Transverse colon (tissue), 4 donors: ENCODE measurements around the gene MAPK1. TPM values are rescaled to one million over a fixed set of nuclear protein-coding genes. Genes with fewer than 3 reads are reported as not detected.
"Not testable (repeated sequence)": the region's sequence is repeated elsewhere in the genome, so short reads cannot be mapped to it uniquely, and the experiment has no call there.

Experiments used
- DNase-seq: peaks from one replicate; pipeline ENCODE4 v3.0.0-alpha.2; 2019
- H3K27ac ChIP-seq, 4 donors: fragments of 200-600 bp; sonication (generic); 2 replicates each; pipeline ENCODE4 v1.5.1; 2016 to 2018; ENCODE audit warnings: inconsistent platforms in 4 of 4
- H3K27me3 ChIP-seq: fragments of 200-600 bp; sonication (generic); 2 replicates; pipeline ENCODE4 v1.5.1; 2017; ENCODE audit warnings: inconsistent platforms
- H3K36me3 ChIP-seq, 4 donors: fragments of 200-600 bp; sonication (generic); 2 replicates each; pipeline ENCODE4 v1.5.1; 2017 to 2019; ENCODE audit warnings: inconsistent platforms in 4 of 4
- H3K4me1 ChIP-seq, 4 donors: fragments of 200-600 bp; sonication (generic); 2 replicates each; pipeline ENCODE4 v1.5.1; 2017 to 2020; ENCODE audit warnings: inconsistent platforms in 4 of 4
- H3K4me3 ChIP-seq, 4 donors: fragments of 200-600 bp; sonication (generic); 1 replicate in 1 of 4; 2 replicates in 3 of 4; pipeline versions ENCODE4 v1.5.1 to v1.6.1; 2017 to 2019; ENCODE audit warnings: inconsistent platforms in 4 of 4
- H3K9me3 ChIP-seq, 2 donors: fragments of 200-600 bp; sonication (generic); 2 replicates each; pipeline ENCODE4 v1.5.1; 2017 to 2019; ENCODE audit warnings: inconsistent platforms in 2 of 2
- EP300 ChIP-seq: sonication (generic); formaldehyde crosslinking; IDR thresholded peaks from one replicate; pipeline ENCODE4 v1.6.1; 2017; ENCODE audit warnings: antibody characterized with exemption, low read depth
- POLR2A ChIP-seq: fragments of 450-650 bp; IDR thresholded peaks from one replicate; pipeline ENCODE4 v1.6.1; 2016; ENCODE audit warnings: antibody characterized with exemption, mild to moderate bottlenecking, moderate library complexity
- POLR2AphosphoS5 ChIP-seq, 3 donors: sonication (generic); formaldehyde crosslinking; IDR thresholded peaks; one replicate each; pipeline ENCODE4 v1.6.1; 2016; ENCODE audit warnings: antibody characterized with exemption in 3 of 3
- WGBS, 2 donors: methylation state at CpG; one replicate each; pipeline ENCODE4 v1.1.5; 2018; ENCODE audit warnings: low coverage in 1 of 2; 5-methylcytosine and 5-hydroxymethylcytosine counted together
- in situ Hi-C, 4 donors: fragments of 200-750 bp; cut with MboI; loops; one replicate each; pipeline versions ENCODE4 v1.15.0 to v1.15.1; 2017; ENCODE audit warnings: low sequenced_read_pairs in 3 of 4, low pct_ligation_motif_present in 1 of 4, low pct_unique_long_range_greater_than_20kb in 1 of 4
- intact Hi-C: fragments of 100-400 bp; cut with DNase I; formaldehyde crosslinking; loops from one replicate; pipeline ENCODE4 v1.15.1; 2023; ENCODE audit warnings: low total_unique reads
- total RNA-seq, 4 donors: library from RNA; depleted of rRNA; stranded (reverse); fragments of >200 nt; gene quantifications; one replicate each; pipeline ENCODE4 v1.1.0, GENCODE V29; 2016
- TF ChIP-seq, protein P1 (sequence below), 5 experiments: fragments of 200-600 bp in 3 of 5; fragments of 450-650 bp in 2 of 5; sonication (generic) in 3 of 5; IDR thresholded peaks; 1 replicate in 2 of 5; 2 replicates in 3 of 5; pipeline ENCODE4 v1.5.1; 2016 to 2017; ENCODE audit warnings: antibody characterized with exemption in 5 of 5, inconsistent platforms in 3 of 5, mild to moderate bottlenecking in 2 of 5, moderate library complexity in 1 of 5

Gene MAPK1
- total RNA-seq, 4 donors from 2014 or later: 37.1 to 303 (median 57.0) TPM

DNA sequence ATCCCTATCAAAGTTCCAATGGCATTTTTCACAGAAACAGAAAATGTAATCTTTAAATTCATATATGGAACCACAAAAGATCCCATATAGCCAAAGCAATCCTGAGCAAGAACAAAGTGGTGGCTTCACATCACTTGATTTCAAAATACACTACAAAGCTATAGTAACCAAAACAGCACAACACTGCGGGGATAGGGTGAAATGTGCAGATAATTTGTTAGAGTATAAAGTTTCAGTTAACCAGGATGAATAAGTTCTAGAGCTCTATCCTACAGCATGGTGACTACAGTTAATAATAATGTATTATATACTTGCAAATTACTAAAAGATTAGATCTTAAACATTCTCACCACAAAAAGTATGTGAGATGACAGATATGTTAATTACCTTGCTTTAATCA, 55.5 kb downstream of the MAPK1 start:
- Histone ChIP-seq H3K36me3 (peaks cover 0 to under 1% (median 0%) of the 10 kb centered on the region in 4 donors), H3K9me3 (no peaks in the 10 kb centered on the region), H3K27me3 (no peaks in the 10 kb centered on the region), H3K4me3 (no peak overlapping the region), H3K27ac (no peak overlapping the region), H3K4me1 (peaks cover 14 to 35% (median 17%) of the 10 kb centered on the region in 4 donors)
- no peak for TF ChIP-seq EP300
- TF ChIP-seq, protein P1, sequence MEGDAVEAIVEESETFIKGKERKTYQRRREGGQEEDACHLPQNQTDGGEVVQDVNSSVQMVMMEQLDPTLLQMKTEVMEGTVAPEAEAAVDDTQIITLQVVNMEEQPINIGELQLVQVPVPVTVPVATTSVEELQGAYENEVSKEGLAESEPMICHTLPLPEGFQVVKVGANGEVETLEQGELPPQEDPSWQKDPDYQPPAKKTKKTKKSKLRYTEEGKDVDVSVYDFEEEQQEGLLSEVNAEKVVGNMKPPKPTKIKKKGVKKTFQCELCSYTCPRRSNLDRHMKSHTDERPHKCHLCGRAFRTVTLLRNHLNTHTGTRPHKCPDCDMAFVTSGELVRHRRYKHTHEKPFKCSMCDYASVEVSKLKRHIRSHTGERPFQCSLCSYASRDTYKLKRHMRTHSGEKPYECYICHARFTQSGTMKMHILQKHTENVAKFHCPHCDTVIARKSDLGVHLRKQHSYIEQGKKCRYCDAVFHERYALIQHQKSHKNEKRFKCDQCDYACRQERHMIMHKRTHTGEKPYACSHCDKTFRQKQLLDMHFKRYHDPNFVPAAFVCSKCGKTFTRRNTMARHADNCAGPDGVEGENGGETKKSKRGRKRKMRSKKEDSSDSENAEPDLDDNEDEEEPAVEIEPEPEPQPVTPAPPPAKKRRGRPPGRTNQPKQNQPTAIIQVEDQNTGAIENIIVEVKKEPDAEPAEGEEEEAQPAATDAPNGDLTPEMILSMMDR (IDR thresholded peaks at IDR 0.05): no peak
- TF ChIP-seq POLR2AphosphoS5 (IDR thresholded peaks at IDR 0.05): no peak
- no peak for TF ChIP-seq POLR2A
- 94 to 100% methylated on average over 1 of the region's 1 CpG for WGBS, 2 donors
- intact Hi-C loops: no loop called here
- in situ Hi-C loops: no loop called here
- no peak for DNase-seq

DNA sequence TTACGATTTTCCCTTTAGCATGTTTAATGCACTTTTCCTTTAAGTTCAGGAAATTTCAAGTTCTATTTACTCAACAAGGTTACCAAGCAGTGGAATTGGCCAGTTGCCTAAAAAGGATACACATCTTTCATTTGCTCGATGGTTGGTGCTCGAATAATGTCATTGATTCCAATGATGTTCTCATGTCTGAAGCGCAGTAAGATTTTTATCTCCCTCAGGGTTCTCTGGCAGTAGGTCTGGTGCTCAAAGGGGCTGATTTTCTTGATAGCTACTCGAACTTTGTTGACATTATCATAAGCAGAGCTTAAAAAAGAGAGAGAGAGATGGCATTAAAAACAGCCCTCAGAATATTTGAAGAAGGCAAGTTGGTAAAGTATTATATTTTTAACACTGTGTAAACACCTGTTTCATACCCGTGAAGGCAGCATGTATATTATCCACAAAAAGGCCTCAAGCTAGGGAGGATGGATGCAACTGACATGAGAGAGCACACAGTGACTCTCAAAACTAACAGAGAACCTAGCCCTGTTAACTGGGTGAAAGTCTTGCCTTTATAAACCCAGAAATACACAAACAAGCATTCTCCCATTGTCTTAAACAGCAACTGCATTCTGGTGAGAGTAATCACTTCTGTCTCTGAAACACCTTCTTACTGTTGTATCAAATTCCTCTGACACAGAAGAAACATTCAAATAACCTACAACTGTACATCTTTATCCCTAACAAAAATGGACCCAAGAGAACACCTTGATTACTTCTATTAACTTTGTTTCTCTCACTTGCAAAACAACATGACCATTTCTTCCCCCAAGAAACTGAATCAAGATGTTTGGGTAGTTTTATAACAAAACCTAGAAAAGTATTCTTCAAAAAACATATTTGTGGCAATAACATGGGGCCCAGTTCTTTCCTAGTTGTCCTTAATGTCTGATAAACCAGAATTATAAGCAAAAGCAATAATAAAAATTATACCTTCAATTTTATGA, 59.6 kb downstream of the MAPK1 start:
- Histone ChIP-seq H3K36me3 (peaks cover 0 to 38% (median 17%) of the 10 kb centered on the region in 4 donors), H3K27me3 (no peaks in the 10 kb centered on the region), H3K4me1 (peaks cover 4 to 14% (median 5%) of the 10 kb centered on the region in 4 donors), H3K27ac (no peak overlapping the region), H3K9me3 (no peaks in the 10 kb centered on the region), H3K4me3 (no peak overlapping the region)
- WGBS, 2 donors: 51% methylated on average over 6 of the region's 6 CpGs
- in situ Hi-C loops (no loop called here), intact Hi-C loops (no loop called here)
- TF ChIP-seq, protein P1 (IDR thresholded peaks at IDR 0.05): no peak
- TF ChIP-seq EP300 (no peak), POLR2A (no peak), POLR2AphosphoS5 (IDR thresholded peaks at IDR 0.05) (no peak)
- no peak for DNase-seq

DNA sequence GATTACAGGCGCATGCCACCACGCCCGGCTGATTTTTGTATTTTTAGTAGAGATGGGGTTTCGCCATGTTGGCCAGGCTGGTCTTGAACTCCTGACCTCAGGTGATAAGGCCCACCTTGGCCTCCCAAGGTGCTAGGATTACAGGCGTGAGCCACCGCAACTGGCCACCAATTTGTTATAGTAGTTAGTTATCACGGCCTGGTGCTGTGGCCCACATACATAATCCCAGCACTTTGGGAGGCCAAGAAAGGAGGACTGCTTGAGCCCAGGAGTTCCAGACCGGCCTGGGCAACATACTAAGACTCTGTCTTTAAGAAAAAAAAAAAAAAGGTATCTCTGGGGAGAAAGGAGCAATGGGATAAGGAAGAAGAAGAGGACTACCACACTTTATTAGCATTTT, 62.1 kb downstream of the MAPK1 start:
- intact Hi-C loops, H3K9me3 ChIP-seq, H3K4me3 ChIP-seq, in situ Hi-C loops, DNase-seq, H3K27ac ChIP-seq, H3K27me3 ChIP-seq: not testable (repeated sequence)
- Histone ChIP-seq H3K4me1 (peaks cover 4 to 14% (median 5%) of the 10 kb centered on the region in 4 donors), H3K36me3 (peaks cover 0 to 56% (median 22%) of the 10 kb centered on the region in 4 donors)
- 95 to 100% methylated on average over 2 to 8 of the region's 8 CpGs for WGBS, 2 donors

DNA sequence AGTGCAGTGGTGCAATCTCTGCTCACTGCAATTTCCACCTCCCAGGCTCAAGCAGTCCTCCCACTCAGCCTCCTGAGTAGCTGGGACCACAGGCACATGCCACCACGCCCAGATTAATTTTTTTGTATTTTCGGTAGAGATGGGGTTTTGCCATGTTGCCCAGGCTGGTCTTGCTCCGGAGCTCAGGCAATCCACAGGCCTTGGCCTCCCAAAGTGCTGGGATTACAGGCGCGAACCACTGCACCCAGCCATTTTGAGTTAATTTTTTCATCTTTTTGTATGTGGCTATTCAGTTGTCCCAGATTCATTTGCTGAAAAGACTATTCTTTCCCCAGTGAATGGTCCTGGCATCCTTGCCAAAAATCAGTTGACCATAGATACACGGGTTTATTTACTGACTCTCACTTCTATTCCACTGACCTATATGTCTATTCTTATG, 63.6 kb downstream of the MAPK1 start:
- peaks cover 0 to 68% (median 25%) of the 10 kb centered on the region in 4 donors for H3K36me3 ChIP-seq
- in situ Hi-C loops (no loop called here), intact Hi-C loops (no loop called here)
- DNase-seq: no peak
- H3K27ac ChIP-seq: no peak overlapping the region
- WGBS, 2 donors: 86 to 88% methylated on average over 4 to 6 of the region's 6 CpGs
- peaks cover 3 to 14% (median 5%) of the 10 kb centered on the region in 4 donors for H3K4me1 ChIP-seq
- no peak for TF ChIP-seq EP300
- no peak for TF ChIP-seq POLR2A
- TF ChIP-seq, protein P1 (IDR thresholded peaks at IDR 0.05): no peak
- no peak for TF ChIP-seq POLR2AphosphoS5 (IDR thresholded peaks at IDR 0.05)
- no peaks in the 10 kb centered on the region for H3K27me3 ChIP-seq
- no peaks in the 10 kb centered on the region for H3K9me3 ChIP-seq
- H3K4me3 ChIP-seq: no peak overlapping the region
